NB4 (cell line): ENCODE results near the gene ACP7.

ENCODE experiments used
- DNase-seq: peaks from one replicate; pipeline ENCODE4 v3.0.0; 2010; ENCODE audit warnings: low read depth
- H3K4me3 ChIP-seq: one replicate; pipeline ENCODE4 v1.5.1; 2011; ENCODE audit warnings: mild to moderate bottlenecking, low read depth, low read length, moderate library complexity
- MYC ChIP-seq: IDR thresholded peaks from 2 replicates; pipeline ENCODE4 v1.6.1; 2011; ENCODE audit warnings: low read depth, low read length
- POLR2A ChIP-seq: IDR thresholded peaks from 2 replicates; pipeline ENCODE4 v1.6.1; 2011; ENCODE audit warnings: mild to moderate bottlenecking; ENCODE audit not compliant: insufficient read length; ENCODE audit errors: extremely low read depth
- TF ChIP-seq, protein P1 (sequence below): IDR thresholded peaks from 2 replicates; pipeline ENCODE4 v1.6.1; 2011; ENCODE audit warnings: low read depth, low read length
- TF ChIP-seq, protein P2 (sequence below): IDR thresholded peaks from one replicate; pipeline ENCODE4 v1.5.1; 2012; ENCODE audit warnings: low read depth, low read length

Gene ACP7

DNA sequence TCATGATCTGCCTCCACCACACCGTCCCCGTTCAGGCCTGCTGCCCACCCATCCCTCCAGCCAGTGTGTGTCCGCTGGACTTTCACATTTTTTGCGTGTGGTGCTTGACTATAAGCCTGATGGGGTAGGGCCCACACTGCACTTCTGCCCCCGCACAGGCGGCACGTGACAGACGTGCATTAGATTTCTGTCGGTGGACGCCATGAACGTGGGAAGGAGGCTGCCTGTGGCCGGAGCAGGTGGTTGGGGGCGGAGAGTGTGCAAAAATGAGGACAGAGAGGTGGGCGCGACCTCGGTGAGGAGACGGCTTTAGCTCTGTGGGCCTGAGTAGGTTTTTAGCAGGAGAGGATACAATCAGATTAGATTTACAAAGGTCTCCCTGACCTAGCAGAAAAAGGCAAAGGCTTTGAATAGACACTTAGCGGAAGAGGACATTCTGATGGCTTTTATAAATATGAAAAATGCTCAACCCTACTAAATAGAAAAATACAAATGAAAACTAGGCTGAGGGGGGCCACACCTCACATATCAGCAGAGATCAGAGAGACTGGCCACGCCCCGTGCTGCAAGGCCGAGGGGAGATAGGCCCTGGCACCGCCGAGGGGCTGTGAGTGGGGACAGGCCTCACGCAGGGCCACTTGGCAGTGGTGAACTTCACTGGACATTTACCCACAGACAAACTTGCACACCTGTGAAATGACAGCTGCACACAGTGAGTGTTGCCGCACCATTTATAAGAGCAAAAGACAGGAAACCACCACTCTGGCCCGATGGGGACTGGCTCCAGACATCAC, 66.8 kb downstream of the ACP7 start:
- no peak for DNase-seq
- no peak overlapping the region for H3K4me3 ChIP-seq
- TF ChIP-seq POLR2A (no peak), MYC (no peak)
- TF ChIP-seq, protein P1, sequence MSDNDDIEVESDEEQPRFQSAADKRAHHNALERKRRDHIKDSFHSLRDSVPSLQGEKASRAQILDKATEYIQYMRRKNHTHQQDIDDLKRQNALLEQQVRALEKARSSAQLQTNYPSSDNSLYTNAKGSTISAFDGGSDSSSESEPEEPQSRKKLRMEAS: no peak
- TF ChIP-seq, protein P2, sequence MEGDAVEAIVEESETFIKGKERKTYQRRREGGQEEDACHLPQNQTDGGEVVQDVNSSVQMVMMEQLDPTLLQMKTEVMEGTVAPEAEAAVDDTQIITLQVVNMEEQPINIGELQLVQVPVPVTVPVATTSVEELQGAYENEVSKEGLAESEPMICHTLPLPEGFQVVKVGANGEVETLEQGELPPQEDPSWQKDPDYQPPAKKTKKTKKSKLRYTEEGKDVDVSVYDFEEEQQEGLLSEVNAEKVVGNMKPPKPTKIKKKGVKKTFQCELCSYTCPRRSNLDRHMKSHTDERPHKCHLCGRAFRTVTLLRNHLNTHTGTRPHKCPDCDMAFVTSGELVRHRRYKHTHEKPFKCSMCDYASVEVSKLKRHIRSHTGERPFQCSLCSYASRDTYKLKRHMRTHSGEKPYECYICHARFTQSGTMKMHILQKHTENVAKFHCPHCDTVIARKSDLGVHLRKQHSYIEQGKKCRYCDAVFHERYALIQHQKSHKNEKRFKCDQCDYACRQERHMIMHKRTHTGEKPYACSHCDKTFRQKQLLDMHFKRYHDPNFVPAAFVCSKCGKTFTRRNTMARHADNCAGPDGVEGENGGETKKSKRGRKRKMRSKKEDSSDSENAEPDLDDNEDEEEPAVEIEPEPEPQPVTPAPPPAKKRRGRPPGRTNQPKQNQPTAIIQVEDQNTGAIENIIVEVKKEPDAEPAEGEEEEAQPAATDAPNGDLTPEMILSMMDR: no peak

DNA sequence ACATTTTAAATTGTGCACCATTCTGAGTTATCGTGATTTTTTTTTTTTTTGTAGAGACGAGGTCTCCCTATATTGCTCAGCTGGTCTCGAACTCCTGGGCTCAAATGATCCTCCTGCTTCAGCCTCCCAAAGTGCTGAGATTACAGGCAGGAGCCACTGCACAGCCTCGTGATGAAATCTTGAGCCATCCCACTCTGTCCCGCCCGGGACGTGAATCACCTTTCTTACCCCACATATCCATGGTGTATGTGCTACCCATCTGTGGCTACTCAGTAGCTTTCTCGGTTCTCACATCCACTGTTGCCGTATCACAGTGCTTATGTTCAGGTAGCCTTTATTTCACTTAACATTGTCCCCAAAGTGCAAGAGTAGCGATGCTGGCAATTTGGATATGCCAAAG, 67.9 kb downstream of the ACP7 start:
- TF ChIP-seq, protein P1: no peak
- TF ChIP-seq, protein P2: no peak
- DNase-seq: no peak
- no peak overlapping the region for H3K4me3 ChIP-seq

DNA sequence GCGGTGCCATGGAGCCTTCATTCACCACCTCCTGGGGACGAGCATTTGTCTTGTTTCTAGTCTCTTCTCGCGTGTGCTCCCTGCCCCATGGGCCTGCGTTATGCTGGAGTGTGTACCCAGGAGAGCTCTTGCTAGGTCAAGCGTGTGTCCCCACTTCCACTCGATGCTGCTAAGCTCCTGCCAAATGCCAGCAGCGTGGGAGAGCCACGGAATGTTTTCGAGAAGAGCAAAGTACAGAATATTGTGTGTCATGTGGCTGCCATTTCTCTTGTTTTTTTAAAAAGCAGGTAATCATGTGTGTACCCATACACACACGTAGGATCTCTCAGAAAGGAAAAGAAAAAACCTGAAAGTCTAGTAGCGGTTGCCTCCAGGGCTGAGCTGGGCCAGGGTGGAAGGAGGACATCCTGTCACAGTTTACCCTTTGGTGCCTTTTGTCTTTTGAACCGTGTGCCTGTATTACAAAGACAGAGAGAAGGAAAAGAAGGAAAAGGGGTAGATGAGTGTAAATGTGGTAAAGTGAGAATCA, 70.0 kb downstream of the ACP7 start:
- no peak for DNase-seq
- TF ChIP-seq, protein P2: no peak
- TF ChIP-seq, protein P1: no peak
- TF ChIP-seq MYC (no peak), POLR2A (no peak)
- H3K4me3 ChIP-seq: no peak overlapping the region

DNA sequence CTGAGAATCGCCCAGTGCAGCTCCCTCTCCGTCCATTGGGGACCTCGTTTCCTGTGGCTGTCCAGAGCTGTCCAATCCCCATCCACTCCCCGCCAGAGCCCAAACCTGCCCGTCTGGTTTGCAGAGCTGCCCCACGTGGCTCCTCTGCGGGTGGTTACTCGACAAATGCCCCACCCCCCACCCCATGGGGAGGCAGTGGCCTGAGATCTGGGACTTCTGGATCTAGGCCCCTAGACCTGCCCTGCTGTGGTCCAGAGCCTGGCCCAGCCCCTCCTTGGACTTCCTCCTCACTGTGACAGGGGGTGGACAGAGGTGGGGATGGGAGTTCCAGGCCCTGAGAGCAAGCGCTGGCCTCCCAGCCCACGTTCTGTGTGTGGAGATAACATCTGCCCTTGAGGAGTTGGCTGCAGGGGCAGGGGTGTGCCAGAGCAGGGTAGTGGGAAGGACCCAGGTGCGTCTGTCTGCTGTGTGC, 70.5 kb downstream of the ACP7 start:
- TF ChIP-seq POLR2A (no peak), MYC (no peak)
- TF ChIP-seq, protein P1: no peak
- TF ChIP-seq, protein P2: no peak

DNA sequence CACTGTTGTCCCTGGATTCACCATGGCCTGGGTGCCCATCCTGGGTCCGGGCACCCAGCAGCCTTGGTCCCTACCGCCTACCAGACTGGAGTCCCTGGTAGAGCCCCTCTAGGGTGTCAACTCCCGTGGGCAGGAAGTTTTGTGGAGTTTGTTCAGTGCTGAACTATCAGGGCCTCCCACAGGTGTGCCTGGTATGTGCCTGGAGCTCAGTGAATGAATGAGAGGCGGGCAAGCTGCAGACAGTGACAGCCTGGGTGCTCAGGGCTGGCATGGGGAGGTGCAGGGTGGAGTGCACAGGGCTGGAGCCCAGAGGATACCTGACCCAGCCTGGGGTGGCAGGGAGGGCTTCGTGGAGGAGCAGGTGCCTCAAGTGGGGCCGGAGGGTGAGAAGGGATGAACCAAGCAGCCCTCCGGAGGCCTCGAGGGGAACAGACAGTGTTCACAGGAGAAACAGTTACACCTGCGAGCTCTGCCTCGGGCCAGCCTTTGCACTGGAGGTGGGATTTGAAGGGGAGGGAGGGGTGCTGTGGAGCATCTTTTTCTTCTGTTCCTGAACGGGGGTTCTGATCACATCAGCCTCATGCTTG, 71.0 kb downstream of the ACP7 start:
- no peak overlapping the region for H3K4me3 ChIP-seq
- no peak for TF ChIP-seq MYC
- TF ChIP-seq, protein P1: no peak
- no peak for TF ChIP-seq POLR2A
- TF ChIP-seq, protein P2: no peak
- no peak for DNase-seq

More for the DNA sequence above, 70.5 kb downstream of the ACP7 start:
- DNase-seq: no peak
- H3K4me3 ChIP-seq: no peak overlapping the region
